GM18909 (cell line): ENCODE measurements around the gene NEK10.
"Not testable (repeated sequence)": the region's sequence is repeated elsewhere in the genome, so short reads cannot be mapped to it uniquely, and the experiment has no call there.

Experiments
- ATAC-seq: cut with Tn5 transposase; IDR thresholded peaks from one replicate; pipeline ENCODE4 v1.9.1; 2021; ENCODE audit warnings: mild to moderate bottlenecking; ENCODE audit not compliant: unreplicated experiment, poor library complexity

The NEK10 gene

GRCh38 chr3:27319847-27320526 is 49.2 kb downstream of the NEK10 start:
- no peak for ATAC-seq

DNA sequence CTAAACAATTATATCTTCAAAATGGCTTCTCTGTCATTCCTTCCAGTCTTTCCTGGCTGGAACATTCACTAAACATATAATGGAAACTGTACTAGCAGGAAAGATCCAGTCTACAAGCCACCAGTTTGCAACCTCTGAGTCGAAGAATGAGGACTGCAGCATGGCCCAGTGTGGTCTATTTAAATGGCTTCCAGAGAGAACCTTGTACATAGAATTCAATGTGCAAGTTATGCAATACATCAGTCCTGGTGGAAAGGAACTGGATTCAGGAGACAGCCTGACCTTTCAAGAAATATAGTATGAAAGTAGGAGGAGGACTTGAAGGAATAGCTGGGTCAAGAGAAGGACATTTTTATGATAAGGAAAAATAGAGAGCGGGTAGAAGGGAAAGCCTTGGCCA is 49.9 kb downstream of the NEK10 start:
- no peak for ATAC-seq

- ATAC-seq, result no peak
Measured at GRCh38 chr3:27317096-27317495, 52.1 kb downstream of the NEK10 start.

DNA sequence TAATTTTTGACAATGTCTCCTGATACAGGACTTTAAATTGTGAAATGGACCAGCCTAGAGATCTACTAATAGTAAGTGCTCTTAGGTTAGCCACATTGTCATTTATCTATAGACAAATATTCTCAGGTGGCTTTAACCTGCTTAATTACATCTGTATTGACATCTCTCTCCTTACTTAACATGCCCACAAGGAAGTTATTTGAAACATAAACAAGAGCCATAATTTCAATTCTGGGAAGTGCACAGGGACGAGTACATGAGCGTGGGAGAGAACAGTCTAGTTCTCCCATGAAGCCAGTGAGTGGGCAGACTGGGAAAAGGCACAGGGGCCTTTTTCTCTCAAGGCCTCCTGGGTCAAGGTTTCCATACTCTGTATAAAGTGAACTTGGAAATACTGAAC is 54.2 kb downstream of the NEK10 start:
- no peak for ATAC-seq

DNA sequence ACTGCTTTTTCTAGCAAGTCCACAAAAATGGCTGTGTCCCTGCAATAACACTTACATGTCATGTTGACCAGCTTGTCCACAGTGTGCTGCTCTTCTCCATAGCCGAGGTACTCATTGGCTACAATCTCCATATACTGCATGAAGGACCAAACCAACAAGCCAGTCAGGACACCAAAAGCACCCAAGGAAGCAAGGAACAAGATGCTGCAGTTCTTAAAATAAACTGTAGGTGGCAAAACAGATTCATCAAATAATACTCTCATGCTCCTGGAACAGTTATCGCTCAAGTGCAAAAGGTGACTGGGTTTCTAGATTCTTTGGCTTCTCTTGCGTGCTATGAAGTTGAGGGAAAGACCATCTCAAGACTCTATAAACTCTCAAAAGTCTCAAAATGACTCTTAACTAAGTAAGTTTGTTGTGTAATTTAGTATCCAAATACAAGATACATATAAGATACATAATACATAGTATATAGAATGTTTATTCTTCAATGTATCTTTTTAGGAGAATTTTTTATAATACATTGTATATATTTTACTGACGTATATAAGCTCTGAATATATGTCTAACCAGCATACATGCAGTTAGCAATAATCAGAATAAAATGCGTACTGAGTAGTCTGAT is 57.0 kb downstream of the NEK10 start:
- peak; percentile 95 for ATAC-seq

GRCh38 chr3:27311400-27311799 is 57.8 kb downstream of the NEK10 start:
- no peak for ATAC-seq

GRCh38 chr3:27310688-27311087 is 58.5 kb downstream of the NEK10 start:
- no peak for ATAC-seq

DNA sequence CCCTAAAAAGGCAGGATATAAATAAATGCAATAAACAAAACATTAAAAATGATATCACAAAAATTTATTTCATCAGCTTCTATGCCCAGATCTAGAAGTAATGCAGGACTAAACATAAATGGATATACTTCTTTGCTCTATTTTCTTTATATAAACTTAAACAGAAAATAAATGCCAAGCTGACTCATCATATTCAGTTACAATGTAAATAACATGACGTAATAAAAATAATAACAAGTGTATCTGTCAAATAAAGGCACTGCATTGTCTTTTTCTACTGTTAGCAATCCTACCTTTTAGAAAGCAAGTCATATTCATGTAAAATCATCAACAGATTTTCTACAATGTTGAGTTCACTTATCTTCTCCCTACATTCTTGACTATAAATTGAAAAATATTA is 61.6 kb downstream of the NEK10 start:
- no peak for ATAC-seq

DNA sequence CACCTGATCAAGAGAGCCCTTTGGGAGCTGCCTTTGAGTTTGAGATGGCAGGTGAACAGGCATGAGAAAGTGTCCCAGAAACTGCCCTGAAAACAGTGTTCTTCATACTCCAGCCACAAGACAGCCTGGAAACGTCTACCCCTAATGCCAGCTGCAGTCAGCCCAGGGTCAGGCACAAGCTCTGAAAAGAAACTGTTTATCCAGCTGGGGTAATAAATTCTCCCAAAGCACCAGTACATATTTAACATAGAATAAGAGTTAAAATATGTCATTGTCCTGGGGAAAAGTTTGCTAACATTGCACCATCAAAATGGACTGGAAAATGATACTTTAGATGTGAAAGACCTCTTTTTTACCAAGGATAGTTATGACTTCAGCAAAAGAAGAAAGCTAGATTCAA is 66.3 kb downstream of the NEK10 start:
- ATAC-seq, result no peak

DNA sequence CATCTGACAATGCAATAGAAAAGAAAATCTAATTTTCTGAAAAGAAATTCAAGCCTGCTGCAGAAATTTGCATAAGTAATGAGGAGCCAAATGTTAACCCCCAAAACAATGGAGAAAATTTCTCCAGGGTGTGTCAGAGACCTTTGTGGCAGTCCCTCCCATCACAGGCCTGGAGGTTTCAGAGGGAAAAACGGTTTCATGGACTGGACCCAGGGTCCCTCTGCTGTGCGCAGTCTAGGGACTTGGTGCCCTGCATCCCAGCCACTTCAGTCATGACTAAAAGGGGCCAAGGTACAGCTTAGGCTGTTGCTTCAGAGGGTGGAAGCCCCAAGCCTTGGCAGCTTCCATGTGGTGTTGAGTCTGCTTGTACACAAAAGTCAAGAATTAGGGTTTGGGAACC is 70.2 kb downstream of the NEK10 start:
- ATAC-seq, result not testable (repeated sequence)

DNA sequence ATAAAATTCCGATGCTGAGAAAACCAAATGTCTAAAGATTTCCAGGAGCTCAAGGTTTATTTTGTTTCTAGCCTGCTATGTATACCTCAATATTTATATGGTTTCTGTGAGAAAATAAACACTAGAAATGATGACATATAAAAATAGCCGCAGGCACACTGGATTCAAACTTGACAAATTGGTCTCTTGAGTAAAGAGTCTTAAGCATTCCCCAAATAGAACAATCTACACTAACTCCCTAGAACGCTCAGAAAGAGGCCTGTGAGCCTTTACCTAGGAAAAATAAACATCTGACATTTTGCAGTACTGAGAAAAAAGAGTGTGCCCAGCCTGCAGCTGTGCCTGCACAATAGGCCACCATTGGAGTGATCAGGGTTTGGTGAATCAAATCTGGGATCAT is 75.2 kb downstream of the NEK10 start:
- ATAC-seq, result no peak

DNA sequence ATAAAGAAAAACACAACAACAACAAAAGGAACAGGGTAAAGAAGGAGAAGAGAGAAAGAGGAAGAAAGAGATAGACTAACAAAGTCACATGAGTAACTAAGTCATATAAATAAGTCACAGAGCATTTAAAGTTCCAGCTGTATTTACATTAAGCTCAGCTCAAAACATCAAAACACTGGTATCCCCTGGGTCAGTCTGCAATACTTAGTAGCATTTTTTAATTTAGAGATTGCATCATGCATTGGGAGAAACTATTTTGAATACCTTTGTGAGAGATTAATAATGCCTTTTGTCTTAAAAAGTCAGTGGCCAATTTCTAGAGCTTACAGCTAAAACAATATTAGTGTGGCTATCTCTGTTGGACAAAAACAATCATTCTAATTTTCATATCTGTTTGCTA is 78.4 kb downstream of the NEK10 start:
- ATAC-seq, result no peak

DNA sequence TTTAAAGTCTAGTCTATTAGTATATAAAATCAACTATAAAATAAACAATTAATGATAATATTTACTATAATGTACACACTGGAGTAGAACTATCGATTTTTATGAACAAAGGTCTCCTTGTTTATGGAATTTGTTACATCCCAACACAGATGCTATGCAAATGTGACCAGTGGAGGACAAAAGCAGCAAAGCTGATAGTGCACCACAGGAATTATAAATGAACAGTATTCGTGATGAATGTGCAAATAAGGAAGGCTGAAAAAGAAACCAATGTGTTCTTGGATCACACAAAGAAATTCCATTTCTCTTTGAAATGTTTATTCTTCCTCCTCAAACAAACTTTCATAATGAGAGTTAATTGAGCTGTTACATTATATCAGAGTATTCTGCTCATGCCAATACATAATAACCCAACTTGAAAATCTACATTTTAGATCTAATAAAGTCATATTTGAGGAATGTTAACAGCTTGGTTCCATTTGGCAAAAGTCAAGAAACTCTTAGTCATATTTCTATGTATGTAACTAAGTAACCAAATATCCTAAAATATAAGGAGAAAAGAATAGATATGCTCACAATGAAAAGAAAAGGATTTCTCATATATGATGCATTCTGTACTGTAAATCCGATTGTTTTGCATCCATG is 79.3 kb downstream of the NEK10 start:
- ATAC-seq, result no peak

- no peak for ATAC-seq
Measured at GRCh38 chr3:27287052-27287451, 82.1 kb downstream of the NEK10 start.

GRCh38 chr3:27286467-27286866 is 82.7 kb downstream of the NEK10 start:
- not testable (repeated sequence) for ATAC-seq

GRCh38 chr3:27285668-27286067 is 83.5 kb downstream of the NEK10 start:
- ATAC-seq, result no peak

DNA sequence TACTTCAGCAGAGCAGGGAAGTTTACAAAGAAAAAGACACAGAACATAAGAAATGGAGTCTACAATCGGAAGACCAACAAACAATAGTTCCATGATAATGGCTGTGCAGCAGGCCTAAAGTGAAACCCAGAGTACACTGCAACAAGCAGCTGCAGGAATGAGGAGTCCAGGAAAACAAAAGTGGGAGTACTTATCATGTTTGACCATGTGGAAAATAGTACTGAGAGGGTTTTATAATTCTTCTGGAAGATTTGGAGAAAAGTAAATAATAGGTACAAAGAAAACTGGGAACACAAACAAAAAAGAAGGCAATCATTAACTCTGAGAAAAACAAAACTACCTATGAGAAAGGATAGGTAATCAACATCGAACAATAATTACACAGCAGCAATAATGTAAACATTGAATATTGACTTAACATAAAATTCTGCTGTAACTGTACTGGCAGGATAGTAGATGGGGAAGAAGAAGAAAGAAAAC is 87.5 kb downstream of the NEK10 start:
- ATAC-seq, result no peak

DNA sequence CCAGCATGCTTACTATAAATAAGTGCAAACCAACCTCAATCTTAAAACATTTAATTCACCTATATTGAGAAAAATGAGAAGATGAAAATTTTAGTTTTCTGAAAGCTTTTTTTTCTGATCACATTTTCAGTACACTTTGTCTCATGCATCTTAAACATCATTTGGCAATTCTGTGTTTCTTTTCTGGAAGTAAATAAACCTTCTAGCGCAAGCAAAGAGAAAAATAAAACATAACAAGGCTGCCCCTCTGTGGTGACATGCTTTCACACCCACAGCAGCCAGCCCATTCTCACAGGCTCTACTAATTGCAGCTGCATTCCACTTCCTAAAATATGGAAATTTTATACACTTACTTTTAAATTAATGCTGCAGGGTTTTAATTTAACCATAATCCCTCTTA is 90.1 kb downstream of the NEK10 start:
- no peak for ATAC-seq

DNA sequence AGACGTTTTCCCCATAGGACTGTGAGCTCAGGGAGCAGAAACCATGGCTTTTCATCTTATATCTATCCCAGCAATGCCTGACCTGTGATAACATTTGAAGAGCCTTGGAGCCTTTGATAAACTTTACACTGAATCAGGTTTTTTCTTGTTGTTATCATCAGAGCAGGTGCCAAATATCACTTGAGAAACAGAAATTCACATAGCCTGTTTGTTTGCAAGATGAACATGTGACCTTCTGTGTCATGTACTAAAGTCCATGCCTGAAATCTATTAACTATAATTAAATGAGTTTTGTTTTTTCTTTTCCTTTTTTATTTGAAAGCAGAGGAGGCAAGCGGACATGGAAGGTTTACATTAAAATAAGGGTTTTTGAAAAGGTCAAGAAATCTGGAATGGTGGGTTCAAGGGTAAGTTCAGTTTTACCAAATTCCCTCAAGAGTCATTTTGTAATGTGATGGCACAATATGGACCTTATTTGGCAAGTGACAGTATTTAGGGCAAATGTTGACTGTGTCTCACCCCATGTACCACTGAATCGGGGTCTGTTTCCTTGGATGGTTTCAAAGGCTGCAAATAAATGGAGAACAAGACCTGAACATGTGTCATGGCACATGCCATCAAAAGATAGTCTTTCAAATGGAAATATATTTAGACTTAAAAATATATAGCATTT is 90.7 kb downstream of the NEK10 start:
- no peak for ATAC-seq

DNA sequence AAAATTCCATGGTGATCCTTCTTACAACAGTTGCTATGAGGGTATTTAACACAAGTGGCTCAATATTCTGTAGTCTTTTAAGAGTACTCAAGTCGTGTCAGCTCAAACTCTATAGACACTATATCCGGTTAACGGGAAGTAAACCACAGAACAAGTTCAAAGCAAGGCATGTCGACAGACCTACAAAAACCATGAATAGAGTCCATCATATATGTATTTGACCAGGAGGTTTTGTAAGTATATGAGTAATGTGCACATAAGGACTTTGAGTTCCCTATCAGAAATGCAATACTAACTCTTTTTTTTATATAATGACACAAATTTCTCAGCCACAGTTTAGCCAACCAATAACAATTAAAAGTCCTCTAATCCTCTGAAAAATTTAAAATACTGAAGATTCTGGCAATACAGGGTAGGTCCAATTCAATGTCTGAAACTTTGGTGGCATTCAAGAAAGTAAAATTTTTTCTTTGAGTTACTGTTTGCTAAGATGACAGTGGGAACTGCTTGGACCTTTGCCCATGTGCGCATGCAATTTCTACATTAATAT is 93.7 kb downstream of the NEK10 start:
- ATAC-seq, result no peak

GRCh38 chr3:27271890-27272289 is 97.3 kb downstream of the NEK10 start:
- ATAC-seq, result no peak
